22Rv1 (cell line): ENCODE data around the gene U2AF2.

ENCODE experiments used
- H3K27ac ChIP-seq: fragments of 450-650 bp; 2 replicates; pipeline ENCODE4 v1.5.1; 2017
- CTCF ChIP-seq: fragments of 450-650 bp; IDR thresholded peaks from 2 replicates; pipeline ENCODE4 v1.5.1; 2017; ENCODE audit warnings: mild to moderate bottlenecking
- ZFX ChIP-seq: fragments of 450-650 bp; IDR thresholded peaks from 2 replicates; pipeline ENCODE4 v1.6.1; 2017; ENCODE audit warnings: antibody characterized with exemption, borderline replicate concordance

The U2AF2 gene

GRCh38 chr19:55611300-55611982, 43.4 kb upstream of the U2AF2 start:
- H3K27ac ChIP-seq = no peak overlapping the region

GRCh38 chr19:55611983-55612645, 42.7 kb upstream of the U2AF2 start:
- H3K27ac ChIP-seq = no peak overlapping the region
- no peak for TF ChIP-seq CTCF
- no peak for TF ChIP-seq ZFX

More at GRCh38 chr19:55611300-55611982, 43.4 kb upstream of the U2AF2 start:
- TF ChIP-seq CTCF (no peak), ZFX (no peak)

- no peak overlapping the region for H3K27ac ChIP-seq
- no peak for TF ChIP-seq CTCF
- no peak for TF ChIP-seq ZFX
Observed at GRCh38 chr19:55613396-55613795, 41.4 kb upstream of the U2AF2 start.

- TF ChIP-seq ZFX = no peak
- TF ChIP-seq CTCF = no peak
Observed at GRCh38 chr19:55613930-55614710, 40.7 kb upstream of the U2AF2 start.

GRCh38 chr19:55614711-55615542, 39.9 kb upstream of the U2AF2 start:
- TF ChIP-seq CTCF (no peak), ZFX (no peak)
- no peak overlapping the region for H3K27ac ChIP-seq

More at GRCh38 chr19:55613930-55614710, 40.7 kb upstream of the U2AF2 start:
- no peak overlapping the region for H3K27ac ChIP-seq

GRCh38 chr19:55615543-55616394, 39.1 kb upstream of the U2AF2 start:
- no peak for TF ChIP-seq ZFX

GRCh38 chr19:55616395-55616875, 38.4 kb upstream of the U2AF2 start:
- no peak overlapping the region for H3K27ac ChIP-seq
- TF ChIP-seq CTCF (no peak), ZFX (no peak)

More at GRCh38 chr19:55615543-55616394, 39.1 kb upstream of the U2AF2 start:
- H3K27ac ChIP-seq = no peak overlapping the region
